GM19025 (cell line): ENCODE data around the gene RNF217.
"Not testable (repeated sequence)": the region's sequence is repeated elsewhere in the genome, so short reads cannot be mapped to it uniquely, and the experiment has no call there.

ENCODE experiments used
- ATAC-seq: cut with Tn5 transposase; IDR thresholded peaks from one replicate; pipeline ENCODE4 v1.9.1; 2021; ENCODE audit warnings: mild to moderate bottlenecking, low read depth, moderate library complexity; ENCODE audit not compliant: unreplicated experiment

The RNF217 gene

GRCh38 chr6:125117818-125118217 is 155.6 kb downstream of the RNF217 start:
- no peak for ATAC-seq

DNA sequence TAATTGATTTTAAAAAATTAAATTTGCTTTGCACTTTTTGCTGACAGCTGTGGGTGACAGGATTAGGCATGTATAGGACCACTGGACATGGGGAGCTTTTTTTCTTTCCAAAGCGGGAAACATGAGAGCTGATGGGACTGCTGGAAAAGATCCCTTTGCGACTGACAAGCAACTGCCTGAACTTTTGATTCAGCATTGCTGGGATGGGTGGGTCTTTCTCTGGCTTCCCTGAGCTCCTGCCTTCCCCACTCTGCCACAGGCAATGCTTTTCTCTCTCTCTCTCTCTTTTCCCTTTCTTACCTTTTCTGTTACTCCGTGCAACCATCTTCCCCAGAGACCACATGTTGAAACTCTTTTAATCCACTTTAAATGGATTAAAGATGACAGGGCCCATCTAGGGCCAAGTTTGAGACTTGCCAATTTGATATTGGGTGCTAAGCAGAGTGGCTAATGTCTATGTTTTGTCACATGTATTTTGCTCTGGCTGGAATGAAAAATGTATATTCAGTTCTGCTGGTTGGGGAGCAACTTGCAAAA is 157.9 kb downstream of the RNF217 start:
- ATAC-seq, result no peak

DNA sequence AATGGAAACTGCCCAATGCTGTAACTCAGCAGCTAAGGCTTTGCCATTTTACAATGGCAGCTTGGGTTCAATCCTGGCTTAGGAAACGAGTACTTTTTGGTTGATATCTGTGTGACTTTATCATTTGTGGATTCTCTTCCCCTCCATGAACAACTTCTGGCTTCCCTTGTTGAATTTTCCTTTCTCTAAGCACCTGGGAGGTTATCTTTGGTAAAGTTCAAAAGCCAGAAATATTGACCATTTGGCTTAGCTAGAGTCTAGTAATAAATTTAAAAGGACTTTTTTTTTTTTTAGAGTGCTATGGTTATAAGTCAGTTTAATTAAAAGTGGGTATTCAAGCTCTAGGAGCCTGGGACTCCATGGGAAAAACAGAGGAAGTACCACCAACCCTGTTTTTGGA is 159.7 kb downstream of the RNF217 start:
- no peak for ATAC-seq

DNA sequence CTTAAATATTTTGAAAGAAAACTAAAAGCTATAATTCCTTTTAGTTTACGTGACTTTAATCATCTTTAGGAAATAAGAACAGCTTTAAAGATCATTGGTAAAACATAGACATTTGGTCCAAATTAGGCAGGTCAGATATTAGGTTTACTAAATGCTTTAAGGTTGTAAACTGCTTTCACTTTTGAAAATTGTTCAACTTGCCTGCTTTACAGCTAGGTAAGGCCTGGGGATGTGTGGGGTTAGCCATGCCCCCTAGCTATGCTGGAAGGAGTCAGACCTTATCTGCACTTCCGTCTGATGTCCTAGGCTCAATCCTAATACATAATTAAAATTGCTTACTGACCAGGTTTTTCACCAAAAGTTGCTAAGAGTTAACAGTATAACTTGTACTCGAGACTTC is 160.8 kb downstream of the RNF217 start:
- ATAC-seq, result no peak

DNA sequence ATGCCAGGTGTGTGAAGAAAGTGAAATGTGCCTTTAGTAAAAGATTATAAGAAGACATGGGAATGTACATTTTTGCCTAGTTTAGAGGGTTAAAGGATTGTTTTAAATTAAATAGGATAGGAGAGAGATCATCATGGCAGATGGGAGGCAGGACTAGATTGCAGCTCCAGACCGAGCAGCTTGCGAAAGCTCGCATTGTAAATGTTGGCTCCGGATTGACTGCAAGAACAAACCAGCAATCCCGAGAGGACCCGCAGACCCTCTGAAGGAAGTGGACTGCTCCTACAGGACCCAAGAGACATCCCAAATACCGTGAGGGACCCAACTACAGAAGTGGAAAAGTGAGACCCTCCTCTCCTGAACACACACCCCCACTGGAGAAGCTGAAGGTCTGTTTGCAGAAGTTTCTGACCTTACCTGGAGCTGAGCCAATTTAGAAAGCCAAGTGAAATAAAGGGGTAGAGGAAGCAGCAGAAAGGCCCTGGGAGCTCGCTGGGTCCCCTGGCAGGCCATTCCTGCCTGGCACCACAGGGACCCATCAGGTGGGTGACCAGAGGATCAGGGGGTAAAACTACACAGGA is 161.3 kb downstream of the RNF217 start:
- no peak for ATAC-seq

DNA sequence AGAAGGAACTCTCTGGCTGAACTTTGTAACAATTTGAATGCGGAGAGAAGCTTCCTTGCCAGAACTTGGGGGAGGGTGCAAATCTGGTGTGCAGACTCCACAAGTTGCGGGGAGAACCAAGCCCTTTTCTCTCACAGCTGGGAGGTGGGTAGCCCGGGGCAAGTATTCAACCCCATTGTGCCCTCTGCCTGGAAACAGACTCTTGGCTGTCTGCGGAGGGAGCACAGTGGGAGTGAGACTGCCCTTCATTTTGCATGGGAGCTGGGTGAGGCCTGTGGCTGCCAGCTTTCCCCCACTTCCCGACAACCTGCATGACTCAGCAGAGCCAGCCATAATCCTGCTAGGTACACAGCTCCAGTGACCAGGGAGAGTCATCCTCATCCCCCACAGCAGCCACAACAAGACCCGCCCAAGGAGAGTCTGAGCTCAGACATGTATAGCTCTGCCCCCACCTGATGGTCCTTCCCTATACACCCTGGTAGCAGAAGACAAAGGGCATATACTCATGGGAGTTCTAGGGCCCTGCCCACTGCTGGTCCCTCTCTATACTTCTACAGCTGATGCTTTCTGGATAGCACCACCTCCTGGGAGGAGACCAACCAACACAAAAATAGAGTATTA is 161.9 kb downstream of the RNF217 start:
- ATAC-seq, result no peak

- not testable (repeated sequence) for ATAC-seq
Observed at GRCh38 chr6:125125856-125126255, 163.6 kb downstream of the RNF217 start.

DNA sequence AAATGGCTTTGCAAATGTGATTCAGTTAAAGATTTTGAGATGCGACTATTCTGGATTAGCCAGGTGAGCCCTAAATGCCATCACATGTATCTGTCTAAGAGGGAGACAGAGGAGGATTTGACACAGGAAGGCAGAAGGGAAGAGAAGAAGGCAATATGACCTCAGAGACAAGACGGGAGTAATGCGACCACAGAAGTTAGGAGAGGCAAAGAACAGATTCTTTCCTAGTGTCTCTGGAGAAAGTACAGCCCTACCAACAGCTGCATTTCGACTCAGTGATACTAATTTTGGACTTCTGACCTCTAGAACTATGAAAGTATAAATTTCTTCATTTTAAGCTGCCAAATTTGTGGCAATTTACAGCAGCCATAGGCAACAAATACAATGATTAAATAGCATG is 167.1 kb downstream of the RNF217 start:
- no peak for ATAC-seq

- ATAC-seq, result no peak
Observed at GRCh38 chr6:125132058-125132457, 169.8 kb downstream of the RNF217 start.

- ATAC-seq, result no peak
Observed at GRCh38 chr6:125136378-125136777, 174.1 kb downstream of the RNF217 start.

GRCh38 chr6:125138083-125138482 is 175.8 kb downstream of the RNF217 start:
- ATAC-seq, result no peak

- ATAC-seq, result no peak
Observed at GRCh38 chr6:125140808-125141207, 178.6 kb downstream of the RNF217 start.
